GM19395 (cell line): ENCODE data around the gene SMARCD1.

Experiments
- ATAC-seq: cut with Tn5 transposase; IDR thresholded peaks from one replicate; pipeline ENCODE4 v1.9.1; 2021; ENCODE audit warnings: mild to moderate bottlenecking, moderate library complexity; ENCODE audit not compliant: unreplicated experiment

The SMARCD1 gene

GRCh38 chr12:50056639-50056976 is 28.5 kb upstream of the SMARCD1 start:
- ATAC-seq: no peak

GRCh38 chr12:50057000-50057841 is 27.9 kb upstream of the SMARCD1 start, which contains the start of gene ASIC1:
TSS of gene ASIC1 (plus strand) at chr12:50057596. CDS start at chr12:50058767, 1,171 bp downstream.
- no peak for ATAC-seq

DNA sequence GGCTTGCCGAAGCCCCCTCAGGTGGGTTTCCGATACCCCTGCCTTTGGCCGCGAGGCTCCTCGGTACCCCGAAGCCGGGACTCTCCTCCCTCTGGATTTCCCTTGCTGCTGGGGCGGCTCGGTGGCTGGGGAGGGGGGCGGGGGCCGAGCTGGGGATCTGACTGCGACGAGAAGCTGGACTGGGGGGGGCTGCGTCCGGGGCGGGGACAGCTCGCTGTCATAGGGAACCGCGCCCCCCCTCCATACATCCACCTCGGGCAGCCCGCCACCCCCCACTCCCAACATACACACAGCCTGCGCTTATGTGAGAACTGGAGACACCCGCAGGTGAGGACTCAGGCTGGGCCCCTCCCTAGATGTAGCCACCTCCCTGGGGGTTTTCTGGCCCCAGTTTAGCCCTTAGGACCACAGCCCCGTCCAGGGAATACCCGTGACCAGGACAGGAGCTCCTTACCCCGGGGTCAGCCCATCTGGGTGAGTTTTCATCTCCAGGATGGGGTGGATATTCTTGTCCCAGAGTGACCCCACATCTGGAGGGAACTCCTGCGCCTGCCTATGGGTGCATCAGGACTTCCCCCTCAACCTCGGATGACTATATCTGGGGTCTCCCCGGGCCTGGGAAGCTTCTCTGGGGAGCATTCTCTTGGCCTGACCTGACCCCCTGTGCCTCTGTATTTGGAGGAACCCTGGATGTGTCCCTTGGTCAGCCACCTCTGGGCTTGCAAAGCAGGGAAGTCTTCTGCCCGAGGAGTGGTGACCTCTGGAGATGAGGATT is 27.1 kb upstream of the SMARCD1 start:
- no peak for ATAC-seq

GRCh38 chr12:50058743-50059312 is 26.3 kb upstream of the SMARCD1 start:
- ATAC-seq: no peak

GRCh38 chr12:50059440-50060119 is 25.6 kb upstream of the SMARCD1 start:
- ATAC-seq: no peak

GRCh38 chr12:50060120-50060468 is 25.0 kb upstream of the SMARCD1 start:
- no peak for ATAC-seq

DNA sequence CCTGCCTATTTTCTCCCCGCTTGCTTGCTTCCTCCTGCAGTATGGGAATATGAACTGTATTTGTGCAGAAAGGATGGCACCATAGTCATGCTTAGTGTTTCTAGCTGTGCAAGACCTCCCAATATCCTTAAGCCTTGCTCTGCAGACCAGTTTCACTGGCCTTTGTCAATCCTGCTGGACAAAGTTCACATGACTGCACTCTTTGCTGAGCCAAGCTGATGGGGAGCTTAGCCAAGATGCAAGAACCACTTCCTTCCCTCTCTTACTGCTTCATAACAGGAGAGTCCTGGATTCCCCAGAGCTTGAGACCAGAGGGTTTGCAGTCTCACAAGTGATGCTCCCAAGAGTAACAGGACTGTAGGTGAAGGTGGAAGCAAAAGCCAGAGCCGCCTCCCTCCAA is 24.0 kb upstream of the SMARCD1 start:
- ATAC-seq: no peak

DNA sequence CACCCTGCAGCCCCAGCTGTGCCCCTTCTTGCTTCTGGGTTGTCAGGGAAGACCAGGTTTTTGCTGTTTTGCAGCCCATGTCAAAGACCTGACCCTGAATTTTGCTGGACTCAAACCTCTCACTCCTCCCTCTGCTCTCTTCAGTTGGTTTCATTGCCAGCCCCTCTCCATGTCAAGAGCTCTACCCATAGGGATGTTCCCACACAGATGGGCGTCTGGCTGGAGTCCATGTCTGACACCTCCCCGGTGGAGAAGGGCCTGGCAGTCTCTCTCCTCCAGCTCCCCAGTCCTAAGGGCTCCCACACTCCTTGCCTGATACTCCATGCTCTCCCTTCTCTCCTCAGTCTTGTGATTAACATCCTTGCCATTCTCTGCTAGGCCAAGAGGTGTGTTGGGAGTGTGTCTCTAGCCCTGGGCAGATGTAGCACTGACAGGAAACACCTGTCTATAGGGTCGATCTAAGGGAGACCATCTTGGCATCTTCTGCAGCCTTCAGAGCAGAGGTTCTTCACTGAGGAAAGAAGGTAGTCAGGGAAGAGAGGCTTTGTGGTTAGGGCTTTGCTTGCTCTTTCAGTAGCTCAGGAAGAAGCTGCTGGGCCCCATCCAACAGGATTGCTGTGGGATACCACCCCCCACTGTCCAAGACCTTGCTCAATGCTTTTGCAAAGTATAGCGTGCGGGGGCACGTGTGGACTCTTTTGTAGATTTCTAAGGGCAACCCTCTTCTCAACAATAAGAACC is 23.0 kb upstream of the SMARCD1 start:
- no peak for ATAC-seq

DNA sequence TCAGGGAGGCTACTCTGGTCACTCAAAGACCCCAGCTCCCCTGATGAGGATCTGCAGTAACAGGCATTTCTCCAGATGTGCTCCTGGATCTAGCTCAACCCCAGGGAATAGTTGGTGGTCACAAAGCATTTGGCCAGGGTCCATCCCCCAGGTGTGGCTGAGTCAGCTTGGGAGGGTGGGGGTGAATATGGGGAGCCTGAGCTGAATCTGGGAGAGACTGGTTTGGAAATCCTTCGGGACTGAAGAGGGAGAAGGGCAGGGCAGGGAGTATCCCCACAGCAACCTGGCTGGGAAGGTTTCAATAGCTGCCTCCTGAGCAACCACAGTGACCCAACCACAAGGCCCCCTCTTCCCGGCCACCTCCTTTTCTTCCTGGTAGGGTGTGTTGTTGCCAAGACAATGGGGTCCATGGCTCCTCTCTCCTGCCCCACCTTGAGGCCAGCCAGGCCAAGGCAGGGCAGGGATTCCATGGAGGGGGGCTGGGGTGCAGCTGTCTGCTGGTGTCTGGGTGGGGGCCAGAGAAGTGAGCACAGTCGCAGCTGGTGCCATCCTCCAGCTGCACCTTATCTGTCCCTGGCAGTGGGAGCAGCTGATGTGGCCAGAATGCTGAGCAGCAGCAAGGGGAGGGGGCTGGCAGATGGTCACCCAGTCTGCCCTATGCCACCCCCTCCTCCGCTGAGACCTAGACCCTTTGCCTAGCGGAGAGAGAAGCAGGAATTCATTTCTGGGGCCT is 22.2 kb upstream of the SMARCD1 start:
- no peak for ATAC-seq

GRCh38 chr12:50065726-50066310 is 19.3 kb upstream of the SMARCD1 start:
- no peak for ATAC-seq

DNA sequence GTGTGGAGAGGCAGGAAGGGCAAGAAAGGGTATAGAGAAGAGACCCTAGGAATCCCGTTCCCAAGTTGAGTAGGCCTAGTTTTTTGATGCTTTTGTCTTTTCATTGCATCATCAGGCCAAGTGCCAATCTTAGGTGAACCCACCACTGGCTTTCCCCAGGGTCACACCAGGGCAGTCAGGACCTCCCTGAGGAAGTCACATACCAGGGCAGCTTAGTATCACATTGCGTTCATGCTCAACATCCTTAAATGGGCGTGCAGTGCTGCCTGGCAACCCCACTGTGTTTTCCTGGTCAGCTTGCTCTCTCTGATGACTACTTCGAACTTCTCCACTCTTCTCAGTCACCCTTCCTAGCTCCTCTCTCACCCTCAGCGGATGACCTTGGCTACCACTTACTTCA is 18.7 kb upstream of the SMARCD1 start:
- no peak for ATAC-seq

DNA sequence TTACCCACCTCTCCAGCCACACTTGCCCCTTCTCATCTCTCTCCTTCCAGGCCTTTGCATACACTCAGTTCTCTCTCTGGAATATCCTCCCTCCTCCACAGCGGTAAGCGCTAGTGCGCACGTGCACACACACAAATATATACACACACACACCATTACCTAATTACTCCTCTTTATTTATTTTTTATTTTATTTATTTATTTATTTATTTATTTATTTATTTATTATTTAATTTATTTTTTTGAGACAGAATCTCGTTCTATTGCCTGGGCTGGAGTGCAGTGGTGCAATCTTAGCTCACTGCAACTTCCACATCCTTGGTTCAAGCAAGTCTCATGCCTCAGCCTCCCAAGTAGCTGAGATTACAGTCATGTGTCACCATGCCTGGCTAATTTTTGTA is 16.1 kb upstream of the SMARCD1 start:
- ATAC-seq: no peak

- no peak for ATAC-seq
These were observed 15.6 kb upstream of the SMARCD1 start for GRCh38 chr12:50069539-50069938.

GRCh38 chr12:50070314-50071060 is 14.7 kb upstream of the SMARCD1 start:
- ATAC-seq: no peak

- no peak for ATAC-seq
These were observed 12.8 kb upstream of the SMARCD1 start for GRCh38 chr12:50072198-50072907.

DNA sequence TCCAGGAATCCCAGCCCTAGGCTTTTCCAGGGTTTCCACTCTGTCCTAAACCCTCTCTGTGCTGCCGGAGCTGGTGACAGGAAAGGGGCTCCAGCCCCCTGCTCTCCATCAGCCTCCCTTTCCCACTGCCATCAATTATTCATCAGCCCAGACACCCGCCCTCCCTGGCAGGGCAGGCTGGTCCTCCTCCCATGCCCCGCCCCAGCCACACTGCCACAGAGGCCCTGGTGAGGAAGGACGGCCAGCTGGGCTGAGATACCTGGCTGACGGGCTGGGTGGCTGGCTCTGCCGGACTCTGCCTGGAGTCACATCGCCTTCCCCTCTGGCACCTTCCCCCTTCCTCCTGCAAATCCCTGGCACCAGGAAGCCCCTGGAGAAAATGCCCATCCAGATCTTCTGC is 11.9 kb upstream of the SMARCD1 start:
- no peak for ATAC-seq

DNA sequence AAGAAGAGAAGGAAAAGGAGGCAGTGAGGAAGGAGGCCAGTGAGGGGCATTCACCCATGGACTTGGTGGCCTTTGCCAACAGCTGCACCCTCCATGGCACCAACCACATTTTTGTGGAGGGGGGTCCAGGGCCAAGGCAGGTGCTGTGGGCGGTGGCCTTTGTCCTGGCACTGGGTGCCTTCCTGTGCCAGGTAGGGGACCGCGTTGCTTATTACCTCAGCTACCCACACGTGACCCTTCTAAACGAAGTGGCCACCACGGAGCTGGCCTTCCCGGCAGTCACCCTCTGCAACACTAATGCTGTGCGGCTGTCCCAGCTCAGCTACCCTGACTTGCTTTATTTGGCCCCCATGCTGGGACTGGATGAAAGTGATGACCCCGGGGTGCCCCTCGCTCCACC is 11.4 kb upstream of the SMARCD1 start:
- ATAC-seq: no peak
